DMS 273 (cell line): ENCODE measurements around the gene FNDC10.
"Not testable (repeated sequence)": the region's sequence is repeated elsewhere in the genome, so short reads cannot be mapped to it uniquely, and the experiment has no call there.

Experiments used
- DNase-seq: peaks from one replicate; lab custom pipeline; 2025; ENCODE audit not compliant: unreplicated experiment; lab: John Stamatoyannopoulos, UW

FNDC10 gene

GRCh38 chr1:1567891-1568291, 32.0 kb downstream of the FNDC10 start:
- no peak for DNase-seq

GRCh38 chr1:1567152-1567875, 32.6 kb downstream of the FNDC10 start:
- DNase-seq: no peak

- DNase-seq: no peak
Measured at GRCh38 chr1:1565340-1565739, 34.6 kb downstream of the FNDC10 start.

- peak; percentile 53 for DNase-seq
Measured at GRCh38 chr1:1564268-1564667, 35.7 kb downstream of the FNDC10 start.

DNA sequence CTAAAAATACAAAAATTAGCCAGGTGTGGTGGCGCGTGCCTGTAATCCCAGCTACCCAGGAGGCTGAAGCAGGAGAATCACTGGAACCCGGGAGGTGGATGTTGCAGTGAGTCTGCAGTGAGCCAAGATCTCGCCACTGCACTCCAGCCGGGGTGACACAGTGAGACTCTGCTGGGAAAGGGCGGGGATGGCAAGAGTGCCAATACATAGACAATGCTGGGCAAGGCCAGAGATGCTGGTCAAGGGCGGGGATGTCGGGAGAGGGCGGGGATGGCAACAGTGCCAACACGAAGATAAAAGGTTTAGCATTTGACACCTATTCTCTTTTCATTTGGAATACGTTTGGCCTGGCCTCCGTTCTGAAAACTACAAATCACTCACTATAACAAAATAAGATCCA, 36.2 kb downstream of the FNDC10 start:
- no peak for DNase-seq

- peak; percentile 94 for DNase-seq
Measured at GRCh38 chr1:1562556-1563195, 37.3 kb downstream of the FNDC10 start.

- no peak for DNase-seq
Measured at GRCh38 chr1:1561801-1562470, 38.0 kb downstream of the FNDC10 start.

- DNase-seq: no peak
Measured at GRCh38 chr1:1560178-1560577, 39.8 kb downstream of the FNDC10 start.

DNA sequence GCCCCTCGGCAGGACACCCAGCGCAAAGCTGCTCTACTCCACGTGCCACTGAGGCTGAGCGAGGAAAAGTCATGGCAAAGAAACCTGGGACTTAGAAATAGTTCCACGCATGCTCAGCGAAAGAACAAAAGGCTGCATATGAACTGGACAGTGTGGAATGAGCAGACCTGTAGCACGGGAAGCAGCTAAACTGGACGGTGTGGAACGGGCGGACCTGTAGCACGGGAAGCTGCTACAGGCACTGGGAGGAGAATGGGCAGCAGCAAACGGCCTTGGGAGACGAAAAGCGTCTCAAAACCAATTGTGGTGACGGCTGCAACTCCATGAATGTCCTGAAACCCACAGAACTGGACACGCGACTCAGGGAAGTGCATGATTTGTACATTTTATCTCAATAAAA, 40.9 kb downstream of the FNDC10 start:
- DNase-seq: no peak

GRCh38 chr1:1558591-1558990, 41.3 kb downstream of the FNDC10 start:
- no peak for DNase-seq

- DNase-seq: not testable (repeated sequence)
Measured at GRCh38 chr1:1557688-1558087, 42.2 kb downstream of the FNDC10 start.

DNA sequence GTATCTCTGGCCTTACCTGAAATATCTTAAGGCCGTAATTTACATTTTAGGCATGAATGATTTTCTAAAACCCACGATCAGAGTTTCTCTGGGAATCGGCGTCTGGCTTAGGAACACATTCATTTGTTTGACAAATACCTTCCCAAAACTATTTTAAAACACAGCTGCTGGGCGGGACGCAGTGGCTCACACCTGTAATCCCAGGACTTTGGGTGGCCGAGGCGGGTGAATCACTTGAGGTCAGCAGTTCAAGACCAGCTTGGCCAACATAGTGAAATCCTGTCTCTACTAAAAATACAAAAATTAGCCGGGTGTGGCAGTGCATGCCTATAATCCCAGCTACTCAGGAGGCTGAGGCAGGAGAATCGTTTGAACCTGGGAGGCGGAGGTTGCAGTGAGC, 43.0 kb downstream of the FNDC10 start:
- DNase-seq: not testable (repeated sequence)

DNA sequence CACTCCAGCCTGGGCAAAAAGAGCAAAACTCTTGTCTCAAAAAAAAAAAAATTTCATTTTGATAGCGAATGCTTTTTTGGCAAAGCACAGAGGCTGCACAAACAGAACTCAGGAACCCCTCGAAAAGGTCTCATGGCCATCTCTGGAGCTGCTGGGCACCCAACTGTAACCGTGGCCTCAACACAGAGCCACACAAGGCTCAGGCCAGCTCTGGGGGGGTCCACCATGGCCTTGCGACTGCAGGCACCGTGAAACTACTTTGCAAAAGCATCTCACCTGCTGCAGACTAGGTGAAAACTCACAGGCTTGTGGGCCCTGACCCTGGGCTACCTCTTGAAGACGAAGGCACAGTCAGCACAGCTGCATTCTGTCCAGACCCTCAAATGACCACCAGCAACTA, 43.4 kb downstream of the FNDC10 start:
- no peak for DNase-seq

- DNase-seq: peak; percentile 53
Measured at GRCh38 chr1:1554926-1555915, 44.7 kb downstream of the FNDC10 start.

DNA sequence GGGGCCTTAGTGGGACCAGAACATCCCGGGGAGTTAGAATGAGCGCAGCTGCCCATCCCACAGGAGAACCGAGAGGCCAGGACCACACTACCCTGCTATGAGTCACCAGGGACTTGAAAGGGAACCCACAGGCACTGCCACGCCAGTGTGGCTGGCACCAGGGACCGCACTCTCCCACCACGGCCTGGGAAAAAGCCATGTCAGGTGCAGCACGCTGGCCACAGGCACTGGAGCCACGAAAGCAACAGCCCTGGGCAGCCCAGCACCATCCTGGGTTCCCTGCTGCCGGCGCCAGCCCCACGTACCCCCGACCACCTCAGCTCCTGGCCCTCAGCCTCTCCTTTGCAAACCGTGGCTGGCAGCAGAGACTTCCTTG, 45.4 kb downstream of the FNDC10 start:
- DNase-seq: no peak

DNA sequence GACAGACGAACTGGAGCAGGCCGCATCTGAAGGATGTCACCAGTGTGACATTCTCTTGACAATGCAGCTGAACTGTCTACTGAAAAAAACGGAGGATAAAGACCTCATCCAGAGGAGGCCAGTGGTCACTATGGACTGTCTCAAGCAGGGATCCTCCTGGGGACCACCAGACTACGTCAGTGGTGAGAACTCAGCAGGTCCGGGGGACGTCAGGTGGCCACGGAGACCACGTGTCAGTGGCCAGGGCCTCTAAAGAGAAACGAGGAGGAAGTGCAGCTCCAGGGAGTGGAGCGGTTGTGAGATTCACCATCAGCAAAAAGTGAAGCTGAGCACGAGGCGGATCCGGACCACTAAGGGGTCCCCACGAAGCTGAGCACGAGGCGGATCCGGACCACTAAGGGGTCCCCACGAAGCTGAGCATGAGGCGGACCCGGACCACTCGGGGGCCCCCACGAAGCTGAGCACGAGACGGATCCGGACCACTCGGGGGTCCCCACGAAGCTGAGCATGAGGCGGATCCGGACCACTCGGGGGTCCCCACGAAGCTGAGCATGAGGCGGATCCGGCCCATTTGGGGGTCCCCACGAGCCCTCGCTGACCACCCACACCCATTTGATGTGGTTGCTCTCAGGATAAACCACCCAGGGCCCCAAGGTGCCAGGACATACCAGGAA, 46.0 kb downstream of the FNDC10 start:
- DNase-seq: no peak

DNA sequence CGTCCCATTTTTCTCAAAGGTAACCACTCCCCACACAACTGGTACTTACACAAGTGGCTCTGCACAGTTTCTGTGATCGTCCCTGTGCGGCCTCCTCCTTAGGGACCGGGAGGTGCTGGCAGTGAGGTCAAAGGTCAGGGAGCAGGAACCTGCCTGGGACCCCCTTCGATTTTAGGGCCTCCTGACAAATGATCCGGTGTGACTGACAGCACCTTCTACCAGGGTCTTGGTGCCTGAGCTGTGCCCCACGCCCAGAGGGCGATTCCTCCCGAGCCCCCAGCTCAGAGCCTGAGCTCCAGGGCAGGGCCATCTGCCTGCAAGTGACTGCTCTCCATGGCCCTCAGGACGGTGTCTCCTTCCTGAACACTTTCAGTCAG, 47.7 kb downstream of the FNDC10 start:
- no peak for DNase-seq

GRCh38 chr1:1551524-1552262, 48.2 kb downstream of the FNDC10 start:
- no peak for DNase-seq

DNA sequence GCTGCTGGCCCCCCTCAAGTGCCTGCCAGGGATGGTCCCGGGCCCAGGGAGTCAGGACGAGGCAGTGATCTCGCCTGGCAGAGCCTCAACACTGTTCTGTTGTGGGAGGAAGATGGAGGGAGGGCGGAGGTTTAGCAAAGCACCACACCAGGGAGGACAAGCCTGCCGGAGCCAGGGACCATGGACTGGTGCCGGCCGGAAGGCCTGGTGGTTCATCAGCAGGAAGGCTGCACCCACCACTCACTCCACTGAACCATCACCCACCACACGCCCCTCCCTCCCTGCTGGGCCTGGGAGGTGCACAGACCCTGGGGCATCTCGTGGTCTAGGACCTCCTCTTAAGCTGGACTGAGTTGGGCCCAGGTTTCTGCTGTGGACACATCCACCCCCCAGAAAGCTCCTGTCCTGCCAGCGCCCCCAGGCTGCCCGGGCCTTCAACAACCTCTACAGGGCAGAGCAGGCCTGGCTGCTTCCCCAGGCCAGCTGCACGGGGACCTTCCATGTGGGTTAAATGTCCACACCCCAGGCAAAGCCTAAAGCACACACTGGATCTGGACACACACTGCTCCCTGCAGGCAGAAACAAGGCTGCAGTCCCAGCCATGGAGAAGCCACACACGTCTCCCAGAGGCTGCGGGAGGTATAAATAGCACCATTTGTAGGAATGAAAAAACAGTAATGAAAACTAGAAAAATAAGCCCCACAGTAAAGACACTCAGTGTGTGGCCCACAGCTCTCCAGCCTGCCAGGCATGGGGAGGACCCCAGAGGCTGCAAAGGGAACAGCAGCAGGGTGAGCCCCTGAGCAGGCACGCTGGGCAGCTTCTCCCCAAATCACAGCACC, 49.1 kb downstream of the FNDC10 start:
- DNase-seq: peak; percentile 73
